Measurements from ENCODE around the gene RABIF.
"Not testable (repeated sequence)": the region's sequence is repeated elsewhere in the genome, so short reads cannot be mapped to it uniquely, and the experiment has no call there.

The RABIF gene

DNA sequence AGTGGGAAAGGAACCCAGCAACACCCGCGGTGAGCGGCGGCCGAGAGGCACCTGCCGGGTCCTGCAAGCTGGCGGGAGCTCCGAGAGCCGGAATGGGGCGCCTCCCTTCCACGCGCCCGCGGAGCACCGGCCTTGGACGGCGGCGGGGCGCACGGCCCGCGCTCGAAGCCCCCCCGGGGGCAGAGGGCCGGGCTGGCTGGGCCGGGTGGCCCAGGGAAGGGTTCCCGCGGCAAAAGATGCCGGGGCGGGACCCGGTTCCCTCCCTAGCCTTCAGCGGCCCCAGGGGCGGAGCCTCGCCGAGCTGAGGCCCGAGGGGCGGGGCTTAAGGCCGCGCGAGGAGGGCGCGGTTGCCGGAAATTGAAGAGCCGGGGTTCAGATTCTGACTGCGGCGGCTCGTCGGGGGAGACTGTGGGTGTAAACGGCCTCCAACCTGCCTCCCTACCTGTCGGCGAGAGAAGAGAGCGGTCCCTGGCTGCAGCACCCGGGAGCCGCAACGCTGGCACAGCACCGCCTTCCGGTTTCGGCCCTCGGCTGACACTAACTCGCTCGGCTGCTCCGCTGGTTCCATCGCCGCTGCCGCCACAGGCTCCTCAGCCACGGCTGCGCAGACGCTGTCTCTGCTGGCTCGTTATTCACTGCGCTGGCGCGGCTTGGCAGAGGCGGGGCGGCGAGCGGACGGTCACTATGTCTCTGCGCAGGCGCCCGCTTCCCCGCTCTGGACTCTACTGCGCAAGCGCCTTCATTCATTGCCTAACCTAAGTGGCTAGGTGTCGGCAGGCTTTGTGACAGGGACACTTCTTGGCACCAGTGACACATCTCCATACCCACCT lies at the start of gene RABIF:
TSS of gene RABIF (minus strand) at position 619 of the 830 bp plus-strand sequence. CDS start at position 568, 51 bp downstream.
- peak; percentile 98 for DNase-seq

GRCh38 chr1:202938287-202938925 lies 49.5 kb upstream of the RABIF start:
- no peak for DNase-seq

DNA sequence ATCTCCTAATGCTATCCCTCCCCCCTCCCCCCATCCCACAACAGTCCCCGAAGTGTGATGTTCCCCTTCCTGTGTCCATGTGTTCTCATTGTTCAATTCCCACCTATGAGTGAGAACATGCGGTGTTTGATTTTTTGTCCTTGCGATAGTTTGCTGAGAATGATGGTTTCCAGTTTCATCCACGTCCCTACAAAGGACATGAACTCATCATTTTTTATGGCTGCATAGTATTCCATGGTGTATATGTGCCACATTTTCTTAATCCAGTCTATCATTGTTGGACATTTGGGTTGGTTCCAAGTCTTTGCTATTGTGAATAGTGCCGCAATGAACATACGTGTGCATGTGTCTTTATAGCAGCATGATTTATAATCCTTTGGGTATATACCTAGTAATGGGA lies 47.5 kb upstream of the RABIF start:
- not testable (repeated sequence) for DNase-seq

- no peak for DNase-seq
These were observed 46.9 kb upstream of the RABIF start for GRCh38 chr1:202935844-202936243.

- no peak for DNase-seq
These were observed 45.8 kb upstream of the RABIF start for GRCh38 chr1:202934755-202935154.

DNA sequence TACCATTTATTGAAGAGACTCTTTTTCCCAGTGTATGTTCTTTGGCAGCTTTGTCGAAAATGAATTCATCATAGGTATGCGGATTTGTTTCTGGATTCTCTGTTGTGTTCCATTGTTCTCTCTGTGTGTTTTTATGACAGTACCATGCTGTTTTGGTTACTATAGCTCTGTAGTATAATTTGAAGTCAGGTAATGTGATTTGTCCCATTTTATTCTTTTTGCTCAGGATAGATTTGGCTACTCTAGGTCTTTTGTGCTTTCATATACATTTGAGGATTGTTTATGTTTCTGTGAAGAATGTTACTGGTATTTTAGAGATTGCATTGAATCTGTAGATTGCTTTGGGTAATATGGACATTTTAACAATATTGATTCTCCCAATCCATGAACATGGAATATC lies 43.5 kb upstream of the RABIF start:
- DNase-seq = no peak

DNA sequence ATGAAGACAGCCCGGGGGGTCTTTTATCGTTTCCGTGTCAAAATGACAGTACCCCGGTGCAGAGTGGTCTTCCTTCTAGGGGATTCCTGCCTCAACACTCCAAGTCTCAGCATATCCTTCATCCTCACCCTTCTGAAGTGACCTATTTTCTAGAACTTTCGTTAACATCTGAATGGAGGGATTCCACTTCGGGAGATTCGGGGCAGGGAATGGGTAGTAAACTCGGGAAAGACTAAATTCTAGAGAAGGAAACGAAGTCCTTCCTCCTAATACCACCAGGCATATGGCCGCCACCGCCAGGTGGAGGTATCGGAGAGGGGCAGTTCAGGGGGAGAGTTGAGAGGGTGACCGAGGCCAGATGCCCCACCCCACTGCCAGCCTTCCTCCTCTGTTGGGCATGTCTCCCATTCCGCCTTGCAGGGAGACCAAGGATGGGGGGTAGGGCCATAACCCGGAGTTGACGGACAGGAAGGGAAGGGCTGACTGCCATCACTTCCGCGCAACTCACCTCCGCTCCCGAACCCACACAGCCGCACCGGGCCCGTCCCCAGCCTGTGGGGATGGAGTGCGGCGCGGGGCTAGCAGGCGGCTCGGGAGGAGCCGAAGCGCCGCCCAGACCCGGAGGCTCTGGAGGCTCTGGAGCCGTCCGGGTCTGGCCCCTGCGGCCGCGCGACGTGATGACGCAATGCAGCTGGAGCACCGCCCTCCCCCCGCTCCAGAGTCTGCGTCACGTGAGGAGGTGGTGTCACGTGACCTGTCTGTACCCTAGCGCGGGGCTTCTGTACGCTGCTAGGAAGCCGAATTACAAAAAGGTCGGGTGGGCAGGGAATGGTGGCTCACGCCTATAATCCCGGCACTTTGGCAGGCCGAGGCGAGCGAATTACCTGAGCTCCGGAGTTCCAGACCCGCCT lies 37.9 kb upstream of the RABIF start, which contains the start of gene KLHL12:
TSS of gene KLHL12 (minus strand) at position 654 of the 911 bp plus-strand sequence. CDS start 2,072 bp downstream, outside the sequence.
- peak; percentile 95 for DNase-seq

GRCh38 chr1:202923533-202923932 lies 34.6 kb upstream of the RABIF start:
- DNase-seq = no peak

DNA sequence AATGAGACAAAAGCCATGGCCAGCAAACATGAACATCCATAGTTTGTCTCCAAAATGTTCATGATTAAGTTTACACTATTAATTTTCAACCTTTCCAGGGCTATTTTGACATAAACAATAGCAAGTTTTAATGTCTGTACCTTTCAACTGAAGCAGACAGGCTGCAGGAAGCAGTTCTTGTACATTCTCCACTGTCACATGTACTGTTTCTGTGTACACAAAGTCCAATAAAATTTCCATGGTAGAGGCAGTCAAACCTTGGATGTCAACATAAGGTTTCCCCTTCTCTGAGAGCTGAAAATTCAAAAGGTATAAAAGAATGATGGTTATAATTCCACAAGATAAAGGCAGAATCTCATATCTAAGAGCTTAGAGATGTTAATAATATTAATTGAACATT lies 30.7 kb upstream of the RABIF start:
- DNase-seq = no peak

GRCh38 chr1:202915146-202915545 lies 26.2 kb upstream of the RABIF start:
- DNase-seq = no peak

DNA sequence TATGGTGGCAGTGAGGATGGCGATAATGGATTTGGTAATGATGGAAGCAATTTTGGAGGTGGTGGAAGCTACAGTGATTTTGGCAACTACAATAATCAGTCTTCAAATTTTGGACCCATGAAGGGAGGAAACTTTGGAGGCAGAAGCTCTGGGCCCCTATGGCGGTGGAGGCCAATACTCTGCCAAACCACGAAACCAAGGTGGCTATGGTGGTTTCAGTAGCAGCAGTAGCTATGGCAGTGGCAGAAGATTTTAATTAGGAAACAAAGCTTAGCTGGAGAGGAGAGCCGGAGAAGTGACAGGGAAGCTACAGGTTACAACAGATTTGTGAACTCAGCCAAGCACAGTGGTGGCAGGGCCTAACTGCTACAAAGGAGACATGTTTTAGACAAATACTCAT lies 23.5 kb upstream of the RABIF start:
- not testable (repeated sequence) for DNase-seq

GRCh38 chr1:202909494-202909893 lies 20.5 kb upstream of the RABIF start:
- DNase-seq = no peak

- no peak for DNase-seq
These were observed 20.0 kb upstream of the RABIF start for GRCh38 chr1:202908998-202909397.

GRCh38 chr1:202905331-202905730 lies 16.4 kb upstream of the RABIF start:
- no peak for DNase-seq

DNA sequence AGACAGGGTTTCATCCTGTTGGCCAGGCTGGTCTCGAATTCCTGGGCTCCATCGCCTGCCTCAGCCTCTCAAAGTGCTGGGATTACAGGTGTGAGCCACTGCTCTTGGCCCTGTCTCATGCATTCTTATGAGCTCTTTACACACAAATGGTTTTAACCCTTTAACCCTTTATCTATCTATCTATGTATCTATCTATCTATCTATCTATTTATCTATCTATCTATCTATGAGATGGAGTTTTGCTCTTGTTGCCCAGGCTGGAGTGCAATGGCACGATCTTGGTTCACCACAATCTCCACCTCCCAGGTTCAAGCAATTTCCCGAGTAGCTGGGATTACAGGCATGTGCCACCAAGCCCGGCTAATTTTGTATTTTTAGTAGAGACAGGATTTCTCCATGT lies 14.9 kb upstream of the RABIF start:
- not testable (repeated sequence) for DNase-seq

GRCh38 chr1:202901555-202901954 lies 12.6 kb upstream of the RABIF start:
- no peak for DNase-seq

GRCh38 chr1:202892501-202892900 lies 3.6 kb upstream of the RABIF start:
- DNase-seq = no peak

GRCh38 chr1:202890392-202890791 lies 1.4 kb upstream of the RABIF start:
- DNase-seq = no peak

- DNase-seq = no peak
These were observed 773 bp downstream of the RABIF start for GRCh38 chr1:202888221-202888530.

GRCh38 chr1:202880961-202881460 lies 7.9 kb downstream of the RABIF start:
- no peak for DNase-seq

GRCh38 chr1:202880062-202880461 lies 8.9 kb downstream of the RABIF start:
- no peak for DNase-seq

DNA sequence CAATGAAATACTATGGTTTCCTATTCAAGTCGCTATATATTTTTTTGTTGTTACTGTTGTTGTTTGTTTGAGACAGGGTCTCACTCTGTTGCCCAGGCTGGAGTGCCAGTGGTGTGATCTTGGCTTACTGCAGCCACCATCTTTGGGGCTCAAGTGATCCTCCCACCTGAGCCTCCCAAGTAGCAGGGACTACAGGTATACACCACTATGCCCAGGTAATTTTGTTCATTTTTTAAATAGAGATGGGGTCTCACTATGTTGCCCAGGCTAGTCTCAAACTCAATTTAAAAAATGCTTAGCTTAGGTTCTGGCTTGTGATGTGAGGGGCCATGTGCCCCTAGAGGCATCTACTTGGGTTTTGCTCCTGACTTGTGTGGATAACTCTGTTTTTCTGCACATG lies 9.8 kb downstream of the RABIF start:
- no peak for DNase-seq

DNA sequence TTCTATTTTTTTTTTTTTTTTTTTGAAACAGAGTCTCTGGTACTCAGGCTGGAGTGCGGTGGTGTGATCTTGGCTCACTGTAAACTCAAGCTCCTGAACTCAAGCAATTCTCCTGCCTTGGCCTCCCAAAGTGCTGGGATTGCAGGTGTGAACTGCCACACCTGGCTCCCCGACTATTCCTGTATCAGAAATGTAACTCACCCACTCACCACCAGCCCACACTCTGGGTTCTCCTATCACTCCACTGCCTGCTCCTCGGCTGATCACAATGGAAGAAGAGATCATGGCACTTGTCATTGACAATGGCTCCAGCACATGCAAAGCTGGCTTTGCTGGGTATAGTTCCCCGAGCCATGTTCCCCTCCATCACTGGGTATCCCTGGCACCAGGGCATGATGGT lies 15.9 kb downstream of the RABIF start:
- no peak for DNase-seq
